HG02884 (cell line): ENCODE results near the gene GPC6.

Experiments used
- ATAC-seq: cut with Tn5 transposase; IDR thresholded peaks from one replicate; pipeline ENCODE4 v1.9.1; 2021; ENCODE audit warnings: mild to moderate bottlenecking, moderate library complexity; ENCODE audit not compliant: unreplicated experiment

Gene GPC6

GRCh38 chr13:94362411-94362909 lies 1135.9 kb downstream of the GPC6 start:
- peak; percentile 100 for ATAC-seq

GRCh38 chr13:94366677-94367076 lies 1140.1 kb downstream of the GPC6 start:
- no peak for ATAC-seq

GRCh38 chr13:94369972-94370436 lies 1143.4 kb downstream of the GPC6 start:
- no peak for ATAC-seq

- ATAC-seq = no peak
These were observed 1145.2 kb downstream of the GPC6 start for GRCh38 chr13:94371855-94372254.

GRCh38 chr13:94382517-94382916 lies 1155.9 kb downstream of the GPC6 start:
- no peak for ATAC-seq

- ATAC-seq = no peak
These were observed 1156.4 kb downstream of the GPC6 start for GRCh38 chr13:94382960-94383359.

- no peak for ATAC-seq
These were observed 1157.8 kb downstream of the GPC6 start for GRCh38 chr13:94384231-94384905.

GRCh38 chr13:94387047-94387446 lies 1160.4 kb downstream of the GPC6 start:
- ATAC-seq = no peak

- ATAC-seq = no peak
These were observed 1163.2 kb downstream of the GPC6 start for GRCh38 chr13:94389604-94390351.

- no peak for ATAC-seq
These were observed 1164.3 kb downstream of the GPC6 start for GRCh38 chr13:94390881-94391280.

- no peak for ATAC-seq
These were observed 1168.1 kb downstream of the GPC6 start for GRCh38 chr13:94394723-94395122.

- no peak for ATAC-seq
These were observed 1169.3 kb downstream of the GPC6 start for GRCh38 chr13:94395860-94396259.

GRCh38 chr13:94399812-94400211 lies 1173.2 kb downstream of the GPC6 start:
- ATAC-seq = no peak

GRCh38 chr13:94400874-94401273 lies 1174.3 kb downstream of the GPC6 start:
- ATAC-seq = no peak

GRCh38 chr13:94408314-94409036 lies 1181.9 kb downstream of the GPC6 start:
- ATAC-seq = no peak

- ATAC-seq = no peak
These were observed 1185.1 kb downstream of the GPC6 start for GRCh38 chr13:94411747-94412146.

- ATAC-seq = no peak
These were observed 1186.4 kb downstream of the GPC6 start for GRCh38 chr13:94412870-94413597.

- no peak for ATAC-seq
These were observed 1187.0 kb downstream of the GPC6 start for GRCh38 chr13:94413598-94413944.

GRCh38 chr13:94414141-94414540 lies 1187.5 kb downstream of the GPC6 start:
- ATAC-seq = no peak

- ATAC-seq = no peak
These were observed 1188.1 kb downstream of the GPC6 start for GRCh38 chr13:94414708-94415107.
